ENCODE results near the gene APOBEC4.
"Not testable (repeated sequence)": the region's sequence is repeated elsewhere in the genome, so short reads cannot be mapped to it uniquely, and the experiment has no call there.

Gene APOBEC4

DNA sequence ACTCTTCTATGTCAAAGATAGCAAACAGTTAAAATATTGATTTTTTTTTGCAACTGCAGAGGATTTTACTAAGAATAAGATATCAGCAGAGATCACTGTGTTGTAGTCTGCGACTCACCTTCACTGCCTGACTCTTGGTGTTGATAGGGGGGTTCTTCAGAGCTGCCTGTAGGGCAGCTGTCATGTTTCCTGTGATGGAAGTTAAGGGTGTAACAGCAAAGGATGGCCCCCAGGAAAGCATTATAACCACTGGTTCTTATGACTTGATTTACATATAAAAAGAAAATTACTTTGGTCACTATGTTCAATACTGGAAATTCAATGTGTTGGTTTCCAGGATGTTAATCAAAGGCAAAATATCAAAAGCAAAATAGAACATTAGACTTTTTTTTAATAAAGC lies 20.2 kb downstream of the APOBEC4 start:
- no peak for DNase-seq

DNA sequence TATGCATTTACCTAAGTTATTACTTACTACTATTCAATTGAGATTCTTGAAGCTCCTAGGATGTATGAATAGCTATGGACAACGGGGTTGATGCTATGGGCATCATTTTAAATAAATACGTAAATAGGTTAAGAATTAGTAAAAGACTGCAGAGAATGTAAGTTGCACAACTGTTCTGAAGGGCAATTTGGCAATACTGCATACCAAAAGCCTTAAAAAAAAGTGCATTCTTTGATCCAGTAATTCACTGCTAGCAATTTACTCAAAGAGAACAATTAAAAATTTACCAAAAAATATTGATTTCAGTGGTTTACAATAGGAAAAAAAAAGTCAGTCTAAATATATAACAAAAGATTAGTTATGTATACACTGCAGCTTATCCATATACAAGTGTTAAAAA lies 21.0 kb downstream of the APOBEC4 start:
- no peak for DNase-seq

DNA sequence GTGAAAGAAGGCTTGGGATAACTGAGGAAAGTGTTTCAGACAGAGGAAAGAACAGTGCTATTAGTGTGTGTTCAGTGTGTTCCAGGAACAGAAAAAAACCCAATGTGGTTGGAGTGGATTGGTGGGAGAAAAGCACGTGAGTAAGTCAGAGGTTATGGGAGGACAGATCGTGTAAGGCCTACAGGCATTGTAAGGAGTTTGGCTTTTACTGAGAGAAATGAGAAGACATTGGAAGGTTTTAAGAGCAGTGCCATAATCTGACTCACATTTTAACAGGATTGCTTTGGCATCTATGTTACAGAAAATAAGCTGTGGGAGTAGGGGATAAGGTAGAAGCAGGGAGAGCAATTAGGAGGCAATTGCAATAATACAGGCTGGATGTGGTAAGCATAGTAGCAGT lies 22.4 kb downstream of the APOBEC4 start:
- no peak for DNase-seq

DNA sequence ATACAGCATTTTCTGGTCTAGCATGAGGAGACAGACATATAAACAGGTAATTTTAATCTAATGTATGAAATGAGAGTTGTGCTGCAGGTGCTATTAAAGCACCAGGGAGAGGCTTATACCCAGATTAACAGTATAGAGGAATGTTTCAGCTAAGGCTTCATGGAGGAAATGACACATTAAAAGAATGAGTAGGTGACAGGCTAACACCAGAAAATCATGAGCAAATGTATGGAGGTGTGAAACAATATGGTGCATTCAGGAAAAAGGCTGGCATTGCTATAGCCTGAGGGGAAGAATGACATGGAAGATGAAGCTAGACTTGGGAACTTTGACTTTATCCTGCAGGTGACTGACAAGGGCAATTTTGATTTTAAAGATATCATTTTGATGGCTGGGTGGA lies 24.6 kb downstream of the APOBEC4 start:
- DNase-seq: no peak

DNA sequence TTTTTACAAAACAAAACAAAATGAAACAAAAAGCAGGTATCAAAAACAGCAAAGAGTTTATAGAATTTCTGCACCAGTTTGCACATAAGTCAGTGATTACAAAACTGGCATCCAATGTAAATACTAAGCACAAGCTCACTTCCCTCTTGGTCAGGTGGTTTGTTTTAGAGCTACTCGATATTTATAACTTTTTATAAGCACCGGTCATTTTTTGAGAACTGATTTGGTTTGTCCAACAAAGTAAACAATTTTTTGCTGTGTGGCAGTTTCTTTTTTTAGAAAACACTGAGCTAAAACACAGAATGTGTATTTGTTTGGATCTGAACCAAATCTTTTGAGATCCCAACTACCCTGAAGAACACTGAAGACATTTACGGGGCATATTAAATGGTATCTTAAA lies 26.9 kb downstream of the APOBEC4 start:
- not testable (repeated sequence) for DNase-seq

DNA sequence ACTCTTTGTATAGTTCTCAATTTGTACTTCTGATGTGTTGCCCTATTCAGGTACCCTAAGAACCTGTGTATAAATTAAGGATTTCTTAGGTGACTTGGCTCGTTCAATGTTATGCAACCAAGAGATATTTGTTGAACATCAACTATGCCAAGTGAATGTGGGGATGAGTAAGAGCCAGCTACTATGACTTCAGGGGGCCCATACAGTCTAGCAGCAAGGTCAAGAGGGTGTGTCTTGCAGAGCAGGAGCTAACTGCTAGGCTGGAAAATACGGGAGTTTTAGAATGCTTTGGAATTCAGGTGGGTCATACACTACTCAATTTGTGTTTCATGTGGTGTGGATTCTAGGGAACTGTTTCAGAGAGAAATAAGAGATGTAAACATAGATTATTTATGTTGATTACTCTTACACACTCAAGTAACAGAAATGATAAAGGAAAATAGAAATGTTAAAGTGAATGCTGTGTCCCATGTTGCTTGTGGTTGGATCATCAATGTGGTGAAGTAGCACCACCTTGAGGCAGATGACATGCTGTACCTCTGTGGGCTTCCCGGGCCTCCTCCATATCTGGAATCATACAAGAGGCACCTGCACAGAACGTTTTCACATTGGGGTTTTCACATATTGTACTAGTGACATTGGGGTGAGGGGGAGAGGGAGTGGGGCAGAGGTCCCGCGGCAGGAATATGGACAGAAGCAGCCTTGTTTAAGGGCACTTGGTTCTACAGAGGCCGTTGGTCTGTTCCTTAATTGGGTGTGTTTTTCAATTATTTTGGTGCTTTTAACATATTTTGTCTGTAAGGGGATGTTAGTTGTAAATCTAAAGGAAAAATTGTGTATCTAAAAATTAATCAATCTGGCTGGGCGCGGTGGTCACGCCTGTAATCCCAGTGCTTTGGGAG lies 30.0 kb downstream of the APOBEC4 start:
- DNase-seq: peak; percentile 65

DNA sequence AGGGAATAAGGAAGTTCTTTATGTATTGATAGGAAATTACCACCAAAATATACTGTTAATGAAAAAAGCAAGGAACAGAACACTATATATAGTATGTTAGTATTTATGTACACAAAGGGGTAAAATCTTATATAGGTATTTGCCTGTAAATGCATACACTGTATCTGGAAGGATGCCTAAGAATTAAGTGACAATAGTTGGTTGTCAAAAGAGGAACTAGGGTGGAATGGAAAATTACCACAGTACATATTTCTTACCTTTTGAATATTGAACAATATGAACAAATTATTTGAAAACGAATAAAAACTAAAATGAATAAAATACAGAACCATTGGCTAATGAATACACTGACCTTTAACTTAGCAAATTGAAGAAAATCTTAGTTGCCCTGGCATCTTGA lies 31.1 kb downstream of the APOBEC4 start:
- no peak for DNase-seq

DNA sequence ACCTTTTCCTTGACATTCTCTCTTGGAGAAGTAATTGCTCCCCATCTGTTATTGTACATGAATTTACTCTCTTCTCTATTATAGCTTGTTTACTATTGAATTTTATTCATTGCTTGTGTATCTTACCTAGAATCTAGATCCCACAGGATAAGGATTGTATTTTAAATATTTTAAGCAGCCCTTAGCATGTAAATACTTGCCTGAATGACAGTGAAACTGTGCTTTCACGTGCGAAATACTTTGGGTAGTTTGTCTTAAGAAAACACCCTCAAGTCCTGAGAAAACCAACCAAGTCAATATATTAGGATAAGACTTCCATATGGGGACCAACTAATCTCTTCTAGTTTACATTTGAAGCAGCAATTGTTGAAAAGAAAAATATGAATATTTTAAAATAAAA lies 32.8 kb downstream of the APOBEC4 start:
- no peak for DNase-seq

DNA sequence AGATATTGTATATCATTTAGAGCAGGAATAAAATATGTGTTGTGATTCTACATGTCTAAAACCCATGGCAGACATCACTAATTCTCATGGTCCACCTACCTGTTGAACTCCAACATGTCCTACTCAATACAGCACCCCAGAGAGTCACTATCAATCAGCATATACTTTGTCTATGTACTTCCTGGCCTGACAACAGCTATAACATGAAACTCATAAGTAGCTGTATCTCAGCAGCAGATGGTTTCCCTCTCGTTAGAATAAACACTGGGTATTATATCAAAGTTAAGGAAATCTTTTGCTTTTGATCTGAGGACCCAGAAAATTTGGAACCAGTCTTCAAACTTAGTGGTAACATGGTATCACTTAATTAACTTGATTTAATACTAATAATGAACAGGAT lies 33.3 kb downstream of the APOBEC4 start:
- DNase-seq: no peak

DNA sequence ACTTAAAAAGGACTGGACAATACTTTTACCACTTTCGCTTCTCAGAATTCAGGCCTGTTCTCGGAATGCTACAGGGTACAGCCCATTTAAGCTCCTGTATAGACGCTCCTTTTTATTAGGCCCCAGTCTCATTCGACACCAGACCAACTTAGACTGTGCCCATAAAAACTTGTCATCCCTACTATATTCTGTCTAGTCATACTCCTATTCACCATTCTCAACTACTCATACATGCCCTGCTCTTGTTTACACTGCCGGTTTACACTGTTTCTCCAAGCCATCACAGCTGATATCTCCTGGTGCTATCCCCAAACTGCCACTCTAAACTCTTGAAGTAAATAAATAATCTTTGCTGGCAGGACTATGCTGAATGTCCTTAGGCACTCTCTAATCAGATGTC lies 34.9 kb downstream of the APOBEC4 start:
- not testable (repeated sequence) for DNase-seq

DNA sequence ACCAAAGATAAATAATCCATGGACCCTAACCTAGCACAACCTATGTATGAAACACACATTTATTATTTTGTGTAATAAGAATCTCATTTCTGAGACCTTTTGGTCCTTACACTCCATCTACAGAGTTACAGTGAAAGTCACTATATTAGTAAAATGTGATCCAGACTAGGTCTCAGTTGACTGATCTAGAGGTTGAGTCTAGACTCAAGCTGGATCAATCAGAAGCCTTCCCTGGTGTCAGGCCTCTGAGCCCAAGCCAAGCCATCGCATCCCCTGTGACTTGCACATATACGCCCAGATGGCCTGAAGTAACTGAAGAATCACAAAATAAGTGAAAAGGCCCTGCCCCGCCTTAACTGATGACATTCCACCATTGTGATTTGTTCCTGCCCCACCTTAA lies 40.1 kb downstream of the APOBEC4 start:
- DNase-seq: not testable (repeated sequence)

DNA sequence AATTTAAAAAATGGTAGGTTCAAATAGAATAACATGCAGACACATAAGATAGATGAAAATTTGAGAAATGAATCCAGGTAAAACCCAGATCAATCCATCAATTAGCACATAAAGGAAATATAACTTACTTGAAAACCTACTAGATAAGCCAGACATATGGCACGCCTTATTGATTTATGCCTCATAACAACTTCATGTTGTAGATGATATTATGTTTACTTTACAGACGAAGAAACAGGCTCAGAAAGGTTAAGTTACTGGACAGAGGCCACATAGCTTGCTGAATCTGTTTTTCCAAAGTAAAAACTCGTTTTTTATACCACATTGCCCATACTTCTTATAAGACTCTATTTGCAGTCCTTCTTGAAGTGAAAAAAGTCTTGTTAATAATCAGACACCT lies 40.7 kb downstream of the APOBEC4 start:
- no peak for DNase-seq

DNA sequence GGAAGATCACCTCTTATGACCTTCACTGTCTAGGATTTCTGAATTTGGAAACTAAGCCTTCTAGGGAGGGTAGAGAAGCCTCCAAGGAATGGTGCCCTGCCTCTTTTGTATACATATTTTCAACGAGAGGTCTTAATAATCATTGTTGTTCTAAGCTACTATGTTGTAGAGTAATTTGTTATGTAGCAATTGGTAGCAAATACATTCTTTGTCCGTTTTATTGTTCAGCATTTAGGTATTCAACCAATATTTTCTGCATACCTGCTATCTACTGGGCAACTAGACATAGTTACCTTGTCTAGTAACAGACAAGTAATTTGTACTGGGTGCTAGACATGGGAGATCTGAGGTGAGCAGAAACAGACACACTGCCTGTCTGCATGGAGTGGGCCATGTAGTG lies 42.1 kb downstream of the APOBEC4 start:
- DNase-seq: no peak

DNA sequence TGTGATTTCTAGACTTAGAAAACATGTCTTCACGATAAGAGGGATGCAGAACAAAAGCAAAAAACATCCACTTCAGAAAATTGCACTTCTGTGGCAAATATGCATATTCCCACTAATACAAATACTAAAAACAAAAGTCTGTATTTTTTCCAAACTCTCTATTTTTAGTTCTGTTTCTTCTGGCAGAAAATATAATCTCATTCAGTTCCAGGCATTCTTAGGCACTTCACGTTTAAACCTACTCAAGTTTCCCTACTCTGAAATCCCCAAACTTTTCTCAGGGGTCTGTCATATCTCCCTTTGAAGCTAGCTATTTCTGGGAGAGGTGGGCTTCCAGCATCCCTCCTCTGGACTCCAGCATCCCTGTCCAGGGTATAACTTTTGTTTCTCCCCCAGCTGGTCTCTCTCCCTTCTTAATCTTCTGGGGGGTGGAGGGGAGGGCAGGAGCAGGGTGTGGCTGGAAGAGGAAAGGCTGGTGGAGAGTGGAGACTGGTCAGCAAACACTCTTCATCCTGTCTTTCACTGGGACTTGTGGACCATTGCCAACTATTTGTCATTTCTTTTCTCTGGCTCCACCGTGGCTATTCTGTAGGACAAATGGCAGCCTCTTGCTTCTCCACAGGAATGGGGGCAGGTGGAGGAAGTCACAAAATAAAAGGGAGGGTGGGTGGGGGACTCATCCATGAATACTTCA lies 43.2 kb downstream of the APOBEC4 start:
- no peak for DNase-seq

DNA sequence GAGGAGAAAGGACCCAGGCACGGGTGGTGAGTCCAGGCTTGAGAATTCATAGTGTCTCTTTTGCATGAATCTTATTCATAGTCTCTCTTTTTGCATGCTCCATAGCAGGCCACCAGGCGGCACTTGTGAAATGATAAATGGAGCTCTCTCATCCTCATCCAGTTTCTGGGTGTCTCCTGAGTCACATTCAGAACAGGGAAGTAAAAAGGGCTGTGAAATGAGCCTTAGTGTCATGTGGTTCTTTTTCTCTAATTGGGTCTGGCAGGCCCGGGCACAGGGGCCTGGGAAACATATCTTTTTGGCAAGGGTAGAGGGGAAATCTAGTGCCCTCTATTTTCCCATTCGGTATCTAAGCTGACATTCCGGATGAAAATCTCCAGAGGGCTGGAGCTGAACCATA lies 43.8 kb downstream of the APOBEC4 start:
- DNase-seq: peak; percentile 10

DNA sequence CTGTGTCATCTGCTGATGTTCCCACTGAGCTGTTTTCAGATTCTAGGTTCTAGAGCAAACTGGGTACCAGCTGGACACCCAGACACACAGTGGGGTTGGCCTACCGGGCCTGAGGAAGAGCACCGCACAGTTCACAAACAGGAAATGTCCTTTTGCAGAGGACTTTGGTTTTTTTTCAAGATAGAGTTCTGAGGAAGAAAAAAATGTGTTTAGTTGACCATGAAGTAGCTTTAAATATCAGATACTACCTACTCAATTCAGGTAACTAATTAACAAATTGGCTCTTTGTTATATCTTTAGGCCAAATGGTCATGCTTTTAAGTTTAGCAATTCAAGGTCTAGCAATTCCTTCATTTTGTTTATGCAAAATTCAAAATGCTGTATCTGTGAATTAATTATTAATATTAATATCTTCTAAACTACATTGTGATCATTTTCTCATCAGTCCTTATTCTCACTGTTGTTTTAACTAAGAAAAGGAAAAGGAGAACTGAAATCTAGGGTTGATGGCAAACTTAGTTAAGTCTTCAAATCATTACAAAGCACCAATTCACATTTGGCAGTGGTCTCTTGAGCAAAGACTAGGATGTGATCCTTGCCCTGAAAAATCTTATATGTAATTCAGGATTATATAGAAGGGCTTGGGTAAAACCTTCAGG lies 45.7 kb downstream of the APOBEC4 start:
- DNase-seq: no peak

DNA sequence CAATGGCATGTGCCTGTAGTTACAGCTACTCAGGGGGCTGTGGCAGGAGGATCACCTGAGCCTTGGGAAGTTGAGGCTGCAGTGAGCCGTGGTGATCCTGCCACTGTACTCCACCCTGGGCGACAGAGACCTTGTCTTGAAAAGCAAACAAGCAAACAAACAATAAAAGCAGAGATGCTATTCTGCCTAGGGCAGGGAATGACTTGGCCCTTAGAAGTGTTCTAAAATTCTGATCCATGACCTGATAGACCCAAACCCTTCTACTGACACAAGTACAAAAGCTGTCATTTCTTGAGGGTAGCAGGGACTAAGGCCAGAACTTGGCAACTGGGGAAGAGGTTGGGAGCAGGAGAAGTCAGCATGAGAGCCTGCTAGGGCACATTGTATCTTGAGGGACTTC lies 47.2 kb downstream of the APOBEC4 start:
- DNase-seq: no peak

DNA sequence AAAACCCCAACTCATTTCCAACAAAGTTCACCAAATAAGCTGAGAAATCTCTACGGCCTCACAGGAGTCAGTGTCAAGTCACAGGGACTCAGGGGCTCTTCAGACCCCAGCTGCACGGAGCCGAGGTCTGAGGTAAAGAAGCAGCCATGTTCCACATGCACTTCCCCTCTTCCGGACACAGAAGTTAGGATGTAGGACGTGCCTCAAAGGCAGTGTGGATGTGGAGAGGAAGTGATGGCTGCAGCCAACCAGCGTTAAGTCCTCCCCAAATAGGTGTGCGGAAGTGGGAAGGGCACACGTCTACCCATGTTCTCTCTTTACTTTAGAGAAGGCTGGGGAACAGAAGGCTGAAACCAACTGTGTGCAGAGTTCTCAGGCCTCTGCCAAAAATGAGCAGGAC lies 48.3 kb downstream of the APOBEC4 start:
- DNase-seq: no peak

DNA sequence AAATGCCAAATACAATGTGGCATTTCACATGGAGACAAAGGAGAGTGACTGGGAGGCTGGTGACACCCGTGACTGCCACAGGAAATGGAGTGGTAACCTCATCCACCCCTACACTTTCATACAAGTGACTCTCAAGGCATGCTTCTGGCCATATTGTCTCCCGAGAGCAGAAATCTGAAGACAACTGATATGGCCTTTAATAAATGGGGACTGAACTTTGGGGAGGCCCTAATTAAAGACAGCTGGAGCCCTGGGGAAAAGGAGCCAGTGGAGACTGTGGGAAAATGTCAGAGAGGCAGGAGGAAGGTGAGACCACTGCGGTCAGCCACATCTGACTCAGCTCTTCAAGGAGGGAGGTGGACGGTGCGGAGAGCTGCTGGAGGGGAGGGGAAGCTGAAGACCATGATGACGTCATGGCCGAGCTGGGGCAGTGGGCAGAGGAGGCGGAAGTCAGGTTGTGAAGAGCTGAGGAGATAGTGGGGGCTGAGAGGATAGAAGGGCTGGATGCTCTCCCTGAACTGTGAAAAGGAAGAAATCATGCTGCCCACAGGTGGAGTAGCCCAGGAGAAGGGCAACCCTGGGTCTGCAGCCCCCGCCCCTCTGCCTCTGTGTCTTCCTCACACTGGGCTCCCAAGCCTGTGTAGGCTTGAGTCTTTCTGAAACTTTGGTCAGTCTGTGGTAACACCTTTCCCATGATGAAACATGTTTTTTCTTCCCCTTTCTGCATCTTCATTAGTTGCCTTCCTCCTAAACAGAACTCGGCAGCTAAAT lies 48.9 kb downstream of the APOBEC4 start:
- no peak for DNase-seq

DNA sequence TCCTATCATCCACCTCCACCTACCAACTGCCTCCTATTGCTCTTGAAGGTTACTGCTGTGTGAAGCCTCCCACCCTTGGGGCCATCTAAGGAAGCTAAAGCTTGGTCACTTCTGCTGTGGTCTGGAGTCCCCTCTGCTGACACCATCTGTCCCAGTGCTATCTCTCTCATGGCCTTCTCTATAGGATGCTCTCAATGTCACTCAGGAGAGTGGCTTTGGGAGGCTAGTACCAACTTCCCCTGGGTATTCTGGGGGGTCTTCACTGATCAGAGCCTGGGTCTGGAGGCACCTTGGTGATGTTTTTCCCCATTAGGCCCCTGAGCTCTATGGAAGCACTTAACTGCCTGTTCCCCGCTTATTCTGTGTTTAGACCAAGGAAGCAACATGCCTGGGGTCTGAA lies 50.6 kb downstream of the APOBEC4 start:
- DNase-seq: no peak

DNA sequence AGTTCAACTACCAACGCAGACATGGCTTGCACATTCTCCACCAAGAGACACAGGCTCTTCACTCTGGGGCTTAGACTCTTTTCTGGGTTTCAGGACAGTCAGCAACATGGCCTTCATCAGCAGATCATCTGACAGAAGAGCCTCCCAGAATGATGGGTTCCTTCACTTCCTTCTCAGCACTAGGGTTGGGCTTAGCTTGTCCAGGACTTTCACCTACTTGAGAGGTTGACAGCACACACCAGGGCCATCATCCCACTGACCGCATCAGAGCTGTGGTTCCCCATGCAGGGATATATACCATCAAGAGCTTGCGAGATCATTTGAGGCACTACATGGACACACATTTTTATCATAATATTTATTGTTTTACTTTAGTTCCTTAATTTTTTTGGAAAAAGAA lies 52.5 kb downstream of the APOBEC4 start:
- no peak for DNase-seq

DNA sequence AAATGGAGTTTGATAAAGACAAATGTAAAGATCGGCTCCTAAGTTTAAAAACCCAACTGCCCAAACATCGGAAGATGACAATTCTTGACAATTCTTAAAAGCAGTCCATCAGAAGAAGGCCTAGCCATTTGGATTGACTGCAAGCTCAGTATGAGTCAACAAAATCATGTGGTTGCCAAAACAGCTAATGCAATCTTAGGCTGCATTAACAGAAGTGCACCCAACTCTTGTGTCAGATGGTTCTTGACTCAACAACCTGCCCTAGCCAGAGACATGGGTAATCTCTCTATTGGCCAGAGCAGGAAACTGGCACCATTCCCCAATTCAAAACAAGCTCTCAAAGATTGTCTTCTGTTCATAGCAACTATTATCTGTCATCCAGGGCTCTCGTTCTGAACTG lies 53.0 kb downstream of the APOBEC4 start:
- DNase-seq: no peak

DNA sequence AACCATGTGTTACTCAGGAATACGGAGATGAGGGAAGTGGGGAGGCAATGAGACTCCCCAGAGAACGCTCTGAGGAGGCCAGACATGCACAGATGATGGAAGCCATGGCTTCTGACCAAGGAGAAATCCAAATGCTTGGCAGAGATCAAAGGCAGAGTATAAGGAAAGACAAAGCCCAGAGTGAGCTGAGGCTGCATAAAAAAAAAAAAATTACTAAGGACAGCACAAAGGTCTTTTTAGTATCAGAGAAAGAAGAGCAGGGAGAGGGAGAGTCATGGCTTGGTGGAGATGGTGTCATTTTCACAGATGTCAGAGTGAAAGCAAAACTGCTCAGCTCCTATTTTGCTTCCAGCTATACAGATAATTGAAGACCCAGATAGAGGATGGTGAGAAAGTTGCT lies 54.7 kb downstream of the APOBEC4 start:
- no peak for DNase-seq
